ENCODE measurements around the gene ZNF732.

DNA sequence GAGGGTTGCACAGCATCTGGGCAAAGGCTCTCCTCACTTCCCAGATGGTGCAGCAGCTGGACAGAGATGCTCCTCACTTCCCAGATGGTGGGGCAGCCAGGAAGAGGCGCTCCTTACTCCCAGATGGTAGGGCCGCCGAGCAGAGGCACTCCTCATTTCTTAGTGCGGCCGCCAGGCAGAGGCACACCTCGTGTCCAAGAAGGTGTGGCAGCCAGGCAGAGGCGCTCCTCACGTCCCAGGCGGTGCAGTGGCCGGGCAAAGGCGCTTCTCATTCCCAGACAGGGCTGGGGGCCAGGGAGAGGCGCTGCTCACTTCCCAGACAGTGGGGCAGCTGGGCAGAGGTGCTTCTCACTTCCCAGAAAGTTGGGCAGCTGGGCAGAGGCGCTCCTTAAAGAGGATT lies 48.8 kb downstream of the ZNF732 start:
- TF ChIP-seq POLR2A (IDR thresholded peaks at IDR 0.05; ENCODE audit: low read depth, low read length), result no peak
- no peak for TF ChIP-seq POLR2AphosphoS5 (IDR thresholded peaks at IDR 0.05; ENCODE audit: low read depth, low read length)
- no peak for TF ChIP-seq TAF1 (IDR thresholded peaks at IDR 0.05; ENCODE audit: borderline replicate concordance, low read depth, low read length)
